Measurements from ENCODE around the gene MESP2.

Gene MESP2

DNA sequence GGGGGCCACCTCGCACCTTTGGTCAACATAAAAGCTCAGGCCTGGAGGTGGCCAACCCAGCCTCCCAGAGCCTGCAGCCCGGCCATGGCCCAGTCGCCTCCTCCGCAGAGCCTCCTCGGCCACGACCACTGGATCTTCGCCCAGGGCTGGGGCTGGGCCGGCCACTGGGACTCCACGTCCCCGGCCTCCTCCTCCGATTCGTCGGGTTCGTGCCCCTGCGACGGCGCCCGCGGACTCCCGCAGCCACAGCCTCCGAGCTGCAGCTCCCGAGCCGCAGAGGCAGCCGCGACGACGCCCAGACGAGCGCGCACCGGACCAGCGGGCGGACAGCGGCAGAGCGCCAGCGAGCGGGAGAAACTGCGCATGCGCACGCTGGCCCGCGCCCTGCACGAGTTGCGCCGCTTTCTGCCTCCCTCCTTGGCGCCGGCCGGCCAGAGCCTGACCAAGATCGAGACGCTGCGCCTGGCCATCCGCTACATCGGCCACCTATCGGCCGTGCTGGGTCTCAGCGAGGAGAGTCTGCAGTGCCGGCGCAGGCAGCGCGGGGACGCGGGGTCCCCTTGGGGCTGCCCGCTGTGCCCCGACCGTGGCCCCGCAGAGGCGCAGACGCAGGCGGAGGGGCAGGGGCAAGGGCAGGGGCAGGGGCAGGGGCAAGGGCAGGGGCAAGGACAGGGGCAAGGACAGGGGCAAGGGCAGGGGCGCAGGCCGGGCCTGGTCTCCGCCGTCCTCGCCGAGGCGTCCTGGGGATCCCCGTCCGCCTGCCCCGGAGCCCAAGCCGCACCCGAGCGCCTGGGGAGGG, at the start of gene MESP2:
Gene MESP2, plus strand, starts transcription at position 59 of the 799 bp plus-strand sequence. Its CDS starts 26 bp downstream, at position 85.
- peak; percentile 76 for DNase-seq (ENCODE audit: extremely low spot score, insufficient read length, low read depth)
- peak; percentile 87 for FAIRE-seq

DNA sequence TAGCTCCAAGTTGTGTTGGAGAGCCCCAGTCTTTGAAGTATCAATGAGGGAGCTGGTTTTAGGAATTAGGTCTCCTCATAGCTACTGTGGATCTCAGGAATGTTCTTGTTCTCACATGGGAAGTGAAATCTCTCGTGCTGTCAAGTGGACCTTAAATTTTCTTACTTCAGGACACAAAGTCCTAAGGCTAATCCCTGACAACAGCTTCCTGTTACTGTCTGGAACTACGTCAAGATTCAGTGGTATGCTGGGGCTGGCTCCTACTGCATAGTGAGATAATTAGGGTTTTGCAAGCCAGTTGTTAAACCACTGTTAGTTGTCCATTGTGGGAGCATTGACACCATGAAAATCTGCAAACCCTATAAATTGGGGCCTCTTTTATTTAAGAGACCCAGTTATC, 47.9 kb upstream of the MESP2 start:
- FAIRE-seq (no peak), DNase-seq (ENCODE audit: extremely low spot score, insufficient read length, low read depth) (no peak)

DNA sequence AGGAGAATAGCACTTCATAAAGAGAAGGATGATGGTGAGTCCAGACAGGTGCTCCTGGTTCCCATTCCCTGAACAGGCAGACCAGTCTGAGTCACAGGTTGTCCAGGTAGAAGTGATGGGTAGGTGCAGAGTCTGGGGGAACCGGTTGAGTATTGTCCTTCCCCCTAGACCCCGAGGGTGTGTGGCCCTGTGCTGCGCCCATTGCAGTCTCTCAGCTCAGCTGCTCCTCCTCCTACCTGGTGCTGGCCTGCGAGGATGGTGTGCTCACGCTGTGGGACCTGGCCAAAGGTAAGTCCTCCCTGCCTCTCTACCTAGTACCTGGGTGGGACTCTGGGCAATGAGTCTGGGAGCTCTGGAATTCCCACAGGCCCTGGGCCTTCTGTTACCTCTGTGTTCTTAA, 44.9 kb upstream of the MESP2 start:
- DNase-seq (ENCODE audit: extremely low spot score, insufficient read length, low read depth), result no peak
- FAIRE-seq, result no peak

DNA sequence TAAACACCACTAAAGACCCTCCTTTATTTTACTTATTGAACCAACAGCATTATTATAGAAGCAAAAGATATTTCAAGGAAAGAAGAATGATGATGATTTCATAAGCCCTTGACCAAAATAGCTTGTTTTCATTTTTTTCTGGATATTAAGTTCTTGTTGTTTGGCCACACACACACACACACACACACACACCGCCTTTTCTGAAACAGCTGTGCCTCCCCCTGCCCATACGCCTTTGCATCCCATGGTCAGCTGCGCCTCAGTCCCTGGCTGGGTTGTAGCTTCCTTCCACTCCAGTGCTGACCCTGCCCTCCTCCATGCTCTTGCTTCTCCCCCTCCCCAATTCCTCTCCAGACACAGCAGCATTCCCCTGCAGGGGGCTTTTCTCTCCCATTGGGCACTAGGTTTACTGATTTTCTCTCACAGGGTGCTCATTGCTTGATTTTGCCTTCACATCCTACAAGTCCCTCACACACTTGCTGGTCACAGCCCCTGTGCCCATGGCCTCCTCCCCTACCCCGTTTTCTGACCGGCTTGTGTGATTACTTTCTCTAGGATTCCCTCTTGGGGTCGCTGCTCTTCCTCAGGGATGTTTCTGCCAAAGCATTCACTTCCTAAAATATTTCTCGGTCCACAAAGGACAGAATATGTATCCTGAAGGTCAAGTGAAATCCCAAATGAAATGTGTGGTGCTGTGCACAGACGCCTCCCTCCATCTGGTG, 43.5 kb upstream of the MESP2 start:
- no peak for DNase-seq (ENCODE audit: extremely low spot score, insufficient read length, low read depth)
- no peak for FAIRE-seq

GRCh38 chr15:89735773-89736172, 40.4 kb upstream of the MESP2 start:
- FAIRE-seq, result no peak
- no peak for DNase-seq (ENCODE audit: extremely low spot score, insufficient read length, low read depth)

DNA sequence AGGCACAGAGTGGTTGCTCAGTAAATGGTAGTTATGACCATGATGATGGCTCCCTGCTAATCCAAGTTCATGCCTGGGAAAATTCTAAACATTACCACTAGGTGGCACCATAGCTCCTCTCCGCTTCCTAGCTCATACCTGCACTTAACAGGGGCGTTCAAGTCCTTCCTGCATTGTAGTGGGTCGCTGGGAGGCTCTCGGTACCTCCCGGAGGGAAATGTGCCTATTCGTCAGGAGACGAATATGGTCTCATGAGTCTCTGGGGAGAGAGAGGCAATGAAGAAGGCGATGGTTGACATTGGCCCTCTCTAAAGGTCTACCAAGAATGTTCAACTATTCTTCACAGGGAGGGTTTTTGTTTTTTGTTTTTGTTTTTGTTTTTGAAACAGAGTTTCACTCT, 36.0 kb upstream of the MESP2 start:
- DNase-seq (ENCODE audit: extremely low spot score, insufficient read length, low read depth) (peak; percentile 53), FAIRE-seq (peak; percentile 93)

- FAIRE-seq (no peak), DNase-seq (ENCODE audit: extremely low spot score, insufficient read length, low read depth) (no peak)
These were observed 33.1 kb upstream of the MESP2 start for GRCh38 chr15:89743011-89743410.

DNA sequence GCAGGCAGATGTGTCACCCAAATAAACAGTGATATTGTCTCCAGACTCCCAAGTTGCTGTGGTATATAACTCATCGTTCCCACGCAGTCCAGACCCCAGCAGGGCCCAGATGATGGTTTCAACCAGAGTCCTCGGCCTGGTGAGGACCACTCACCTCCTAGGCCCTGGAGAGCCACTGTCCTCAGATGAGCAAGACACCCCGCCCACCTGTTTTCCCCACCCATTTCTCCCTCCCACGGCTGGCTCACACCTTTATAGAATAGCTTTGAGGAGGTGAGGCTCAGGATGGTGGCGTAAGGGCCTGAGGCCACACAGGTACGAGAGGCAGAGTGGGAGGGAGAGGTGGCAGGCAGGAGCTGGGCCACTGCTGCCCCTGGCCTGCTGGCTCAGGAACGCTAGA, 32.5 kb upstream of the MESP2 start:
- no peak for FAIRE-seq
- no peak for DNase-seq (ENCODE audit: extremely low spot score, insufficient read length, low read depth)

GRCh38 chr15:89745131-89745530, 31.0 kb upstream of the MESP2 start:
- no peak for FAIRE-seq
- DNase-seq (ENCODE audit: extremely low spot score, insufficient read length, low read depth), result no peak

- no peak for FAIRE-seq
These were observed 30.4 kb upstream of the MESP2 start for GRCh38 chr15:89745768-89746167.

DNA sequence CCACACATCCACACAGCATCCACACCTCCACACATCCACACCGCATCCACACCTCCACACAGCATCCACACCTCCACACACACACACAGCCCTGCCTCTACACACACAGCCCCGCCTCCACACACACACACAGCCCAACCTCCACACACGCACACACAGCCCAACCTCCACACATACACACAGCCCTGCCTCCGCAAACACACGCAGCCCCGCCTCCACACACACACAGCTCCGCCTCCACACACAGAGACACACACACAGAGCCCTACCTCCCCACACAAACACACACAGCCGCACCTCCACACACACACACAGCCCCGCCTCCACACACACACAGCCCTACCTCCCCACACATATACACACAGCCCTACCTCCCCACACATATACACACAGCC, 29.7 kb upstream of the MESP2 start:
- DNase-seq (ENCODE audit: extremely low spot score, insufficient read length, low read depth), result no peak
- FAIRE-seq, result no peak

More at GRCh38 chr15:89745768-89746167, 30.4 kb upstream of the MESP2 start:
- no peak for DNase-seq (ENCODE audit: extremely low spot score, insufficient read length, low read depth)

DNA sequence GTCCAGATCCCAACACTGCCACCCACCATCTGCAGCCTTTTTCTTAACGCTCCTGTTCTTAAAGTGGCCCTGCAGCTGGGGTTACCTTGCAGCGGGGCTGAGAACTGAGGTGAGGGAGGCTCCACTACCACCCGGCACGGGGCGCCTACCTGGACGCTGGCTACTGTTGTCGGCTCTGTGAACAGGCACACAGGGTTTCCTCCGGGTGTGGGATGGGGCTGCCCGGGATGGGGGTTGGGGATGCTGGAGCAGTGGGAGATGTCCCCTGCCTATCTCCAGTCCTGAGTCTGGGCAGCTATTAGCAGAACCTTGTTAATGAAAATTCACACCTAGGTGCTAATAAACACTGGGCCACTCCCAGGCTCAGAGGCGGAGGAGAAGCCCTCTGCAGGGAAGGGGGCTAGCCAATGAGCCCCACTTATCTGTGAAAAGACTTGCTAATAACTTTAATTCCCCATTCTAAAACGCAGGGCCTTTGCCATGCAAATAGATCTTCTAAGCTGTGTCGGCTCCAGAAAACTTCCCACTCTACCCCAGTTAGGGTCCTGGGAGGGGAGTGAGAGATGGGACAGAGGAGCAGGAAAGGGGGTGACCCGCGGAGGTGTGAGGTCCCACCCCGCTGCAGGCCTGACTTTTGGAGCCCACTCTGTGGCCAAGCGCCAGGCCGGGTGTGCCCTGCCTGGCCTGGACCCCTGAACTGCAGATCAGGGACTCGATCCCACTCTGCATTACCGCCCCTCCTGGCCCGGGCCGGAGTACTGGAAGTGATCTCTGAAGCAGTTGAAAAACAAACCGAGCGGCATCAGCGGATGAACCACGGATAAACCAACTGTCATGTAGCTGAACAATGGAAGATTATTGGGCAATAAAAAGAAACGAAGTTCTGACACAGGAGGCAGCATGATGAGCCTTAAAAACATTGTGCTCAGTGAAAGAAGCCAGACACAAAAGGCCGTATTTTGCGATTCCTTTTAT, 28.1 kb upstream of the MESP2 start:
- FAIRE-seq, result no peak
- no peak for DNase-seq (ENCODE audit: extremely low spot score, insufficient read length, low read depth)

DNA sequence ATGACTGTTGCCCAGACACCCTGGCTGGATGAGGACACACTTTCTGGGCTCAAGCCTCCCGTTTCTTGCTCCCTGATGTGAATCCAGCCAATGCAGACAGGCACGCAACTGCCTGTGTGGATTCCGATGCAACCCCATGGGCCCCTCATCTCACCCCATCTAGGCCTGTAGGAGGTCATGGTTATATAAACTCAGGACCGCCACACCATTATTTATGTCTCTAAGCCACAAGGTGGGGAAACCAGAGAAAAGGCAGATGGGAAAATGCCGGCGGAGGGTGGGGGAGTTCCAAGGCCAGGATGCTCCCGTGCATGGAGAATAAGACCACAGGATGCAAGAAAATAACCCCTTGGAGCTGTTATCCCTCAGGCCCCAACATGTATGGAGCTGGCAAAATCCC, 27.1 kb upstream of the MESP2 start:
- FAIRE-seq, result no peak

GRCh38 chr15:89749526-89749925, 26.6 kb upstream of the MESP2 start:
- DNase-seq (ENCODE audit: extremely low spot score, insufficient read length, low read depth) (no peak), FAIRE-seq (no peak)

More for the DNA sequence above, 27.1 kb upstream of the MESP2 start:
- DNase-seq (ENCODE audit: extremely low spot score, insufficient read length, low read depth), result no peak

GRCh38 chr15:89749951-89750559, 26.1 kb upstream of the MESP2 start:
- DNase-seq (ENCODE audit: extremely low spot score, insufficient read length, low read depth), result no peak

GRCh38 chr15:89750560-89751542, 25.3 kb upstream of the MESP2 start, which contains the start of gene MESP1:
MESP1 (minus strand) TSS chr15:89751249; CDS start chr15:89751231, 18 bp downstream.
- DNase-seq (ENCODE audit: extremely low spot score, insufficient read length, low read depth) (peak; percentile 97), FAIRE-seq (peak; percentile 89)

More at GRCh38 chr15:89749951-89750559, 26.1 kb upstream of the MESP2 start:
- no peak for FAIRE-seq

DNA sequence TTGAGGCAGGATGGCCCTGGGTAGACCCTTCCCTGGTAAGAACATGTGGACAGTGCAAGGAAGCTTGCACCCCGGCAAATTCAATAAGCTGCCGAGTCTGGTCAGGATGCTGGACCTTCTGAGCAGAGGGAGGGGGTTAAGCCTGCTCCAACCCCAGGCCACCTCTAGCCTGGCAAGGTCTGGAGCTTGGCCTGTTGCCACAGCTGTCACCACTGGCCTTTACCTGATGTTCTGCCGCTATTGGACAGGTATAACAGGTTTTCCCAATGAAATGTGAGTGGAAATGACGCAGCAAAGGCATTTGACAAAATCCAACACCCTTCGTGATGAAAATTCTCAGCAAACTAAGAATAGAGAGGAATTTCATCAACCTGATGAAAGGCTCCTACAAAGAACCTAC, 24.4 kb upstream of the MESP2 start:
- DNase-seq (ENCODE audit: extremely low spot score, insufficient read length, low read depth), result no peak
- FAIRE-seq, result no peak

DNA sequence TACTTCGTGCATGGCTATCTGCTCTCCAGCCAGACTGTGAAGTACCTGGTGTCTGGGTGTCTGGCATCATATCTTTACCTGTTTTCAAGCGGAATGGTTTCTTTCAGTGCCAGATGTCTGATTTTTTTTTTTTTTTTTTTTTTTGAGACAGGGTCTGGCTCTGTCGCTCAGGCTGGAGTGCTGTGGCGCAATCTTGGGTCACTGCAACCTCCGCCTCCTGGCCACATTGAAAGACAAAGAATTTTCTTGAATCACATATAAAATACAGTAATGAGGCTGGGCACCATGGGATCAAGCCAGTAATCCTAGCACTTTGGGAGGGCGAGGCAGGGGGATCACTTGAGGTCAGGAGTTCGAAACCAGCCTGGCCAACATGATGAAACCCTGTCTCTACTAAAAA, 22.3 kb upstream of the MESP2 start:
- FAIRE-seq, result no peak
- DNase-seq (ENCODE audit: extremely low spot score, insufficient read length, low read depth), result no peak

All from GM18507 (cell line).